Thoracic aorta (tissue), 2 donors: ENCODE data around the gene ATM. TPM values are rescaled to one million over a fixed set of nuclear protein-coding genes. Genes with fewer than 3 reads are reported as not detected.

Experiments
- ATAC-seq: fragments of 150-250 bp; one replicate; pipeline ENCODE4 v1.8.0; 2017; ENCODE audit warnings: low read depth; ENCODE audit not compliant: insufficient number of reproducible peaks, low FRiP score
- DNase-seq: peaks from one replicate; pipeline ENCODE4 v3.0.0-alpha.2; 2020; ENCODE audit warnings: low spot score
- H3K27ac ChIP-seq, 2 donors: fragments of 200-600 bp; sonication (generic); 1 replicate in 1 of 2; 2 replicates in 1 of 2; pipeline ENCODE4 v1.5.1; 2016; ENCODE audit warnings: mild to moderate bottlenecking in 2 of 2, moderate library complexity in 2 of 2
- H3K27me3 ChIP-seq: fragments of 200-600 bp; sonication (generic); replicated peaks from 2 replicates; pipeline ENCODE4 v1.6.0; 2016; ENCODE audit warnings: mild to moderate bottlenecking; ENCODE audit not compliant: insufficient read depth
- H3K36me3 ChIP-seq: fragments of 200-600 bp; sonication (generic); one replicate; pipeline ENCODE4 v1.5.1; 2016
- H3K4me1 ChIP-seq, 2 donors: fragments of 200-600 bp; sonication (generic); 1 replicate in 1 of 2; 2 replicates in 1 of 2; pipeline versions ENCODE4 v1.5.1 to v1.6.0; 2016; ENCODE audit warnings: low read depth in 2 of 2, mild to moderate bottlenecking in 1 of 2; ENCODE audit not compliant: control insufficient read depth in 1 of 2
- H3K4me3 ChIP-seq: fragments of 200-600 bp; sonication (generic); 2 replicates; pipeline ENCODE4 v1.5.1; 2016; ENCODE audit warnings: mild to moderate bottlenecking
- H3K9me3 ChIP-seq: fragments of 200-600 bp; sonication (generic); 2 replicates; pipeline ENCODE4 v1.5.1; 2016
- CTCF ChIP-seq: fragments of 200-600 bp; sonication (generic); IDR thresholded peaks from one replicate; pipeline ENCODE4 v1.5.1; 2019; ENCODE audit warnings: antibody characterized with exemption
- total RNA-seq, 2 donors: library from RNA; depleted of rRNA; stranded (reverse); fragments of >200 nt; gene quantifications; one replicate each; pipeline versions ENCODE4 v1.1.0 to v1.2.3, GENCODE V29; 2016

The ATM gene
- total RNA-seq, 2 donors from 2014 or later = 70.4 to 85.1 TPM

- no peak for ATAC-seq
- Histone ChIP-seq H3K27ac (no peak overlapping the region), H3K9me3 (no peaks in the 10 kb centered on the region), H3K36me3 (peaks cover 35% of the 10 kb centered on the region), H3K4me1 (peaks cover 0 to 4% of the 10 kb centered on the region in 2 donors), H3K4me3 (no peak overlapping the region), H3K27me3 (no peaks in the 10 kb centered on the region)
- no peak for DNase-seq
- TF ChIP-seq CTCF = no peak
These were observed 101.7 kb downstream of the ATM start for GRCh38 chr11:108324587-108324986.

DNA sequence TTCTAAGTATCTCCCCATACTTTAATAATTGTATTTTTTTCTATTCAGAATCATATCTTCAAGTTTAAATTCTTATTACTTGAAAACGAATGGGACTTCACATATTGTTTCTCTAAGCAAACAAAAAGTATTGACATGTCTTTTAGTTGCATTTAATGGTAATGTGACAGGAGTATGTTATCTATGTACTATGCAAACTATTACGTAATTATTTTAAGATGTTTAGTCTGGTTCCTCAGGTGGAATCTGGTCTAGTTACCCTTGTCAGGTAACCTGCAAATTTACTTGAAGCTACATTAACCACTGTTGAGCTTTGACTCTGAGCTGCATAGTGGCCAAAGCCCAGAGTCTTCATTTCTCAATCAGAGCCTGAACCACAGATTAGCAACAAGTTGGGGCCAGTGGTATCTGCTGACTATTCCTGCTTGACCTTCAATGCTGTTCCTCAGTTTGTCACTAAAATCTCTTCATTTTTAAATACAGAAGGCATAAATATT lies 110.6 kb downstream of the ATM start:
- Histone ChIP-seq H3K9me3 (no peaks in the 10 kb centered on the region), H3K4me1 (no peaks in the 10 kb centered on the region), H3K27me3 (no peaks in the 10 kb centered on the region), H3K4me3 (no peak overlapping the region), H3K27ac (no peak overlapping the region), H3K36me3 (peaks cover 29% of the 10 kb centered on the region)
- no peak for DNase-seq
- no peak for TF ChIP-seq CTCF
- ATAC-seq = no peak

DNA sequence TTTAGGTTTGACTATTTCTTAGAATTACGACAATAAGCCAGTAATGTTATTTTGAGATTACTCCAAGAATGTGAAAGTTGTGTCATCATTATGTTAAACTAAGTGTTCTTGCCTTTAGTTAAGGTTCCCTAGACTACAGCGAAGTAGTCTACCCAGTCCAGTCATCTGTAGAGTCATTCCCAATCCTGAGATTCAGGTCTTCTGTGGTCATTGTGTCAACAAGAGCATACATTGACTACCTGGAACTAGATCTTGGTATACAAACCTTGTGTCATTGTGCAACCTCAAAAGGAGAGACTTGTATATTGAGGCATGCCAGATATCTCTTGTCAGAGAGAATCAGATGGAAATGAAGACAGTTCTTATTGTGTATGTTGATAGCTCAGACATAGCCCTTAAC lies 115.9 kb downstream of the ATM start:
- Histone ChIP-seq H3K36me3 (peaks cover 16% of the 10 kb centered on the region), H3K9me3 (no peaks in the 10 kb centered on the region), H3K27me3 (no peaks in the 10 kb centered on the region), H3K4me1 (no peaks in the 10 kb centered on the region), H3K4me3 (no peak overlapping the region), H3K27ac (no peak overlapping the region)
- no peak for ATAC-seq
- DNase-seq = no peak
- no peak for TF ChIP-seq CTCF

- Histone ChIP-seq H3K9me3 (no peaks in the 10 kb centered on the region), H3K27me3 (no peaks in the 10 kb centered on the region), H3K4me1 (no peaks in the 10 kb centered on the region), H3K4me3 (no peak overlapping the region), H3K27ac (no peak overlapping the region), H3K36me3 (peaks cover 15% of the 10 kb centered on the region)
- TF ChIP-seq CTCF = no peak
- DNase-seq (no peak), ATAC-seq (no peak)
These were observed 118.1 kb downstream of the ATM start for GRCh38 chr11:108340973-108341372.

GRCh38 chr11:108341654-108342053 lies 118.8 kb downstream of the ATM start:
- Histone ChIP-seq H3K4me1 (no peaks in the 10 kb centered on the region), H3K36me3 (peaks cover 14% of the 10 kb centered on the region), H3K4me3 (no peak overlapping the region), H3K27ac (no peak overlapping the region), H3K9me3 (no peaks in the 10 kb centered on the region), H3K27me3 (no peaks in the 10 kb centered on the region)
- TF ChIP-seq CTCF = no peak
- ATAC-seq = no peak
- no peak for DNase-seq
